Umbilical cord (tissue), 2 donors: ENCODE data around the gene MESP1. TPM values are rescaled to one million over a fixed set of nuclear protein-coding genes. Genes with fewer than 3 reads are reported as not detected.

Experiments
- DNase-seq: peaks from one replicate; pipeline ENCODE4 v3.0.0-alpha.2; 2015; ENCODE audit warnings: low spot score
- total RNA-seq: library from RNA; depleted of rRNA; stranded (reverse); fragments of >200 nt; gene quantifications from one replicate; pipeline ENCODE4 v1.2.3, GENCODE V29; 2014; ENCODE audit warnings: low replicate concordance; ENCODE audit not compliant: insufficient read depth

The MESP1 gene
- total RNA-seq, 1 donor from 2014 or later, result 2.9 TPM

DNA sequence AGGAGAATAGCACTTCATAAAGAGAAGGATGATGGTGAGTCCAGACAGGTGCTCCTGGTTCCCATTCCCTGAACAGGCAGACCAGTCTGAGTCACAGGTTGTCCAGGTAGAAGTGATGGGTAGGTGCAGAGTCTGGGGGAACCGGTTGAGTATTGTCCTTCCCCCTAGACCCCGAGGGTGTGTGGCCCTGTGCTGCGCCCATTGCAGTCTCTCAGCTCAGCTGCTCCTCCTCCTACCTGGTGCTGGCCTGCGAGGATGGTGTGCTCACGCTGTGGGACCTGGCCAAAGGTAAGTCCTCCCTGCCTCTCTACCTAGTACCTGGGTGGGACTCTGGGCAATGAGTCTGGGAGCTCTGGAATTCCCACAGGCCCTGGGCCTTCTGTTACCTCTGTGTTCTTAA lies 19.8 kb downstream of the MESP1 start:
- no peak for DNase-seq

GRCh38 chr15:89728254-89728653 lies 22.8 kb downstream of the MESP1 start:
- DNase-seq, result no peak

- DNase-seq, result no peak
These were observed 26.0 kb downstream of the MESP1 start for GRCh38 chr15:89725064-89725463.

DNA sequence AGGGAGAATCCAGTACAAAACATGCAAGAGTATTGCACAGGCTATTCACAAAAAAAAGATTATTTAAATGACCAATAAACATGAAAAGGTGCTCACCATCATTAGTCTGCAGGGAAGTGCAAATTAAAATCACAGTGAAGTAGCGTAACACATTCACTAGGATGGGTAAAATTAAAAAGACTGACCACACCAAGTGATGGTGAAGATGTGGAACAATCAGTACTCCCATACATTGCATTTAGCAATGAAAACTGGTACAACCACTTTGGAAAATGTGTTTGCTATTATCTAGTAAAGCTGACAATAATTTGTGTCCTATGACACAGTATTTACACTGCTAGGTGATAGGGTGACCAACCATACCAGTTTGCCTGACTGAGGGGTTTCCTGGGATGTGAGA lies 26.4 kb downstream of the MESP1 start:
- no peak for DNase-seq

GRCh38 chr15:89723031-89723430 lies 28.0 kb downstream of the MESP1 start:
- DNase-seq, result no peak

GRCh38 chr15:89714775-89715174 lies 36.3 kb downstream of the MESP1 start:
- no peak for DNase-seq

DNA sequence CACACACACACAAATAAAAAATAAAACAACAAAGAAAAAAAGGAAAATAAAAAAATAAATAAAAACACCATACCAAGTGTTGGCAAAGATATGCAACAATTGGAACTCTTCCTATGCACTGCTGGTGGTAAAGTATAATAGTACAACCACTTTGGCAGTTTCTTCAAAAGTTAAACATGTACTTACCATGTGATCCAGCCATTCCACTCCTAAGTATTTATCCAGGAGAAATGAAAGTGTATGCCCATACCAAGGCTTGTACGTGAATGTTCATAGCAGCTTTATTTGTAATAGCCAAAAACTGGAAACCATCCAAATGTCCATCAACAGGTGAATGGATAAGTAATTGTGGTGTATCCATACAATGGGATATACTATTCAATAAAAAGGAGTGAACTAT lies 43.5 kb downstream of the MESP1 start:
- DNase-seq, result no peak

GRCh38 chr15:89704411-89704810 lies 46.6 kb downstream of the MESP1 start:
- DNase-seq, result no peak

Other genes starting within 250 kb of the MESP1 start
- 1.2 TPM for gene TICRR, start 175.8 kb downstream of the MESP1 start, total RNA-seq
- gene KIF7, start 95.8 kb downstream of the MESP1 start, total RNA-seq, result 8.2 TPM
- gene PLIN1, start 71.9 kb downstream of the MESP1 start, total RNA-seq, result 2.2 TPM
- 5.1 TPM for gene PEX11A, start 60.5 kb downstream of the MESP1 start, total RNA-seq
- 1.7 TPM for gene WDR93, start 60.4 kb downstream of the MESP1 start, total RNA-seq
- gene MESP2, start 25.1 kb upstream of the MESP1 start, total RNA-seq, result not detected
- gene ANPEP, start 63.6 kb upstream of the MESP1 start, total RNA-seq, result 5.8 TPM
- 65.2 TPM for gene AP3S2, start 142.7 kb upstream of the MESP1 start, total RNA-seq
- 16.6 TPM for gene ARPIN, start 161.7 kb upstream of the MESP1 start, total RNA-seq